HG03064 (cell line): Measurements from ENCODE around the gene HOXA1.
"Not testable (repeated sequence)": the region's sequence is repeated elsewhere in the genome, so short reads cannot be mapped to it uniquely, and the experiment has no call there.

ENCODE experiments used
- ATAC-seq: cut with Tn5 transposase; IDR thresholded peaks from one replicate; pipeline ENCODE4 v1.9.1; 2021; ENCODE audit warnings: low read depth; ENCODE audit not compliant: unreplicated experiment

The HOXA1 gene

GRCh38 chr7:27062946-27063345 is 32.9 kb downstream of the HOXA1 start:
- no peak for ATAC-seq

- no peak for ATAC-seq
Observed at GRCh38 chr7:27053153-27053552, 42.6 kb downstream of the HOXA1 start.

GRCh38 chr7:27051451-27051850 is 44.3 kb downstream of the HOXA1 start:
- ATAC-seq = no peak

GRCh38 chr7:27048438-27048837 is 47.4 kb downstream of the HOXA1 start:
- no peak for ATAC-seq

- no peak for ATAC-seq
Observed at GRCh38 chr7:27046854-27047549, 48.8 kb downstream of the HOXA1 start.

GRCh38 chr7:27045972-27046371 is 49.8 kb downstream of the HOXA1 start:
- ATAC-seq = not testable (repeated sequence)

GRCh38 chr7:27045066-27045465 is 50.7 kb downstream of the HOXA1 start:
- not testable (repeated sequence) for ATAC-seq
